GM21447 (cell line): Measurements from ENCODE around the gene KDM7A.

ENCODE experiments used
- ATAC-seq: cut with Tn5 transposase; IDR thresholded peaks from one replicate; pipeline ENCODE4 v1.9.1; 2021; ENCODE audit not compliant: unreplicated experiment

The KDM7A gene

GRCh38 chr7:140057143-140057535 is 119.6 kb downstream of the KDM7A start:
- ATAC-seq, result no peak

DNA sequence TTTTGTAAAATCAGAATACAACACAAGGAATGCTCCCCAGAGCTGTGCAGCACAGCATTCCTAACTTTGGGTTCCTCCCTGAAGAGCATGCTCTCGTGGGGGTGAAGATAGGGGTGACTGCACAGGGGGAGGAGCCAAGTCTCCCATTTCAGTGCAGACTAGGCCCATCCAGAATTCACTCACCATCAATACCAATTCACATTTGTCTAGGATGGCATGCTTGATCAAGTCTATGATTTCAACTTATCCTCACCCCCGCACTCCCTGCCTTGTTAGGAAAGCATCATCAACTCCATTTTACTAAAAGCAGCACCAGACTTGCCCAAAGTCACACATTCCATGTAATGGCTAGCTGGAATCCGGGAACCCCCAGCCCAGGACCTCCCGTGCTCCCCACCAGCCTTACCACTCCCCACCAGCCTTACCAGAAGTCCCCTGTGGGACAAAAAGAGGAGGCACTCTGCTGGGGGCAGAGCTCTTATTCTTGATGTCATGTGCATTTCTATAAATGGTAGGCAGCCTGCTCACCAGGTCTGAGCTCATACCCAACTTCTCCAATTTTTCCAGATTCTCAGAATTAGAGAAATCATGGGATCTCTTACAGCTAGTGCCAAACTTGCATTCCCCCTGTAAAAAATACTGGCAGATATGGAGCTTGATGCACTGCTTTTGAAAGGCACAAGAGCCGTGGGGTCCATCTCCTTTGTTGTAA is 120.2 kb downstream of the KDM7A start:
- no peak for ATAC-seq

- ATAC-seq, result no peak
These were observed 121.0 kb downstream of the KDM7A start for GRCh38 chr7:140055833-140056232.

DNA sequence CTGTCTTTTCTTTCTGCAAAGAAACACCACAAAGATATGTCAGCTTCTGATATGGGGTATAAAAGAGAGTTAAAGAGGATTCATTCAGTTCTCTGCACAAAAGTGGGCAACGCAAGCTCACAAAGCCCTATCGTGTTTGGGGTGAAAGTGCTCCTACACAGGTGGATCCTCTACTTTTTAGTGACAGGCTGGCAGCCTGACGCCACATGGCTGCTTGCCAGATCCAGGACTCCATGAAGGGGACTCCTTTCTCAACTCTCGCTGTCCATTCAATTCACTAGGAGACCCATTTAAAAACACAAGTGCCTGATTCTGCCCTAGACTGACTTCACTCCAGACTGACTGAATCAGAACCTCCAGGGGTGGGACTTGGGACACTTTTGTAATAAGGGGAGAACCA is 122.0 kb downstream of the KDM7A start:
- ATAC-seq, result no peak

DNA sequence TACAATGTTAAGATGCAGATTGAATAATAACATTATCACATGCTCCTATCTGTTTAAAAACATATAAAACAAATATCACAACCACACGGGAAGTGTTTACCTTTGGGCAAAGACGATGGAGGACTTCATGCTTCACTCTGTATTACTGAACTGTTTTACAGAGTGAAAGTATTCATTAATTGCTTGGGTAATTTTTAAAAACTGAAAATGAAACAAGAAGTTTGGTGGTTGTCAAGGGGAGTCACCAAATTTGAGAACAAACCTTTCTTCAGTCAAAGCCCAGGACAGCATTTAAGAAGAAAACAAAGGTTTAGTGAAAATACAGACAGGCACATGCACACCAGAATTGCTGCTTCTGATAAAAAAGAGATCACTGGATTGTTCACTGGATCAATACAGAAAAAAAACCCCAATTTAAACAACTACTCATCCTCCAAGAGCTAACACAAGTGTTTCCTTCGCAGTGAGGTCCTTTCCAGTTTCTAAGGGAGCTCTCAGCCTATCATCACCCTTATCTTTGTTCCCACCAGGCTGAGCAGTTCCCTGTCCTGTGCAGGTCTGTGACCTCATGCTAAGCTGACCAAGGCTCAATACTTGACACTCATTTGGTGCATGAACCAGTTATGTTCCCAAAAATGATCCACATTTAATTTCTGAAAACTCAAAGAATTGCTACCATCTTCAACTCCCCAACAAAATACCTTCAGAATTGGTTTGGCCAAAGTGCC is 122.8 kb downstream of the KDM7A start:
- ATAC-seq, result peak; percentile 94

DNA sequence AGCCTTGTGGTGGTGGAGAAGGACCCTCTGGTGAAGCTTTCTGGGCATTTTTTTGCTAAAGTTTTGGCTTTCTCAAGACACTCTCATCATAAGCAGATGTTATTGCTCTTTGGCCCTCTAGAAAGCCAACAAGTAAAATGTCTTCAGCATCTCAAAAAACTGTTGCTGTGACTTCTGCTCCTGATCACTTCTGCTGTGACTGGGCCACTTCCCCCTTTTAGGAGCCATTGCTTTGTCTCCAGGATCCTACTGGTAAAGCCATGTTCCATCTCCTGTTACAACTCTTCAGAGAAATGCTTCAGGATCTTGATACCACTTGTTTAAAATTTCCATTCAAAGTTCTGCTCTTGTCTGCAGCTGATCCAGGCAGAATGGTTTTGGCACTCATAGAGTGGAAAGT is 125.0 kb downstream of the KDM7A start:
- ATAC-seq, result no peak

GRCh38 chr7:140050100-140050499 is 126.7 kb downstream of the KDM7A start:
- no peak for ATAC-seq

DNA sequence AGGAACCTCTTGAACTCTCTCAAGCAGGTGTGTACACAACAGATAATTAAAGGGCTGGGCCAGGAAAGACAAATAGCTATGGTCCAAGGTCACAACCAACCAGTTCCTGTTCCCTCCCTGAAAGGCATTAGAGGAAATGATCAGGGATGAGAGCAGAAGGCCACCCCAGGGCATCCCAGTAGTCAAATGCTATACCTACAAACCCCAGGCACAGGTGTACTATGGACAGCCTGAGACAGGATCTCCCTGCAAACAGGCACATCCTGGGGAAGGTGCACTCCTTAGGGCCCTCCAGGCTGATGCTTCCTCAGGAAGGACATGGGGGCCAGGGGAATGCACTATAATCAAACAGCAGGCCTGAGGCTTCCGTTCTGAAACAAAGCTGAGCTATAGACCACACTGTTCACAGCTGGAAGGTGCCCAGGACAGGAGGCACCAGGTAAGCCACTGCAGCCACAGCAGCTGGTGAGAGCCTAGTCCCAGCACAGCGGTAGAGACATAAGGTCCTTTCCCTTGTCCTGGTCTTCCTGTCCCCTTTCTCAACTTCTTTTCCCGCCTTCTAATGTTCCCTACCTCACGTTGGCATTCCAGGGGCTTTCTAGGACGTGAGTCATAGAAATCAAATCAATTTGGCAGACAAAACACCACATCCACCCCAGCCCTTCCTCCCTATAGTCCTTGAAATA is 127.3 kb downstream of the KDM7A start:
- no peak for ATAC-seq

DNA sequence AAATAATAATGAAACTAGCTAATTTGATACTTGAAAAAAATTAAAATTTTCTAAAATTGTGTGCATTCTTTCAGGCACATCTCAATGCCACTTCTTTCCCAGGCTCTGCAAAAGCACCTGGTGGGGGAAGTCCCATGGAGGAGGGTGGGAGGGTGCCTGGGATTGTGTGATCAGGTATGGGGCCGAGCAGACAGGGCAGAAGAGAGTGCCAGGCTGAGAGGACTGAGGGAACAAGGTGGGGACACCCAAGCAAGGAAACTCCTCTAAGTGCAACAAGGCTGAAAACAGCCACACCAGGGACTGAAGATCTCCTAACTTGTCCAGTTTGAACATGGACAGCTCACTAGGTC is 127.8 kb downstream of the KDM7A start:
- no peak for ATAC-seq

GRCh38 chr7:140048138-140048537 is 128.6 kb downstream of the KDM7A start:
- ATAC-seq, result no peak

DNA sequence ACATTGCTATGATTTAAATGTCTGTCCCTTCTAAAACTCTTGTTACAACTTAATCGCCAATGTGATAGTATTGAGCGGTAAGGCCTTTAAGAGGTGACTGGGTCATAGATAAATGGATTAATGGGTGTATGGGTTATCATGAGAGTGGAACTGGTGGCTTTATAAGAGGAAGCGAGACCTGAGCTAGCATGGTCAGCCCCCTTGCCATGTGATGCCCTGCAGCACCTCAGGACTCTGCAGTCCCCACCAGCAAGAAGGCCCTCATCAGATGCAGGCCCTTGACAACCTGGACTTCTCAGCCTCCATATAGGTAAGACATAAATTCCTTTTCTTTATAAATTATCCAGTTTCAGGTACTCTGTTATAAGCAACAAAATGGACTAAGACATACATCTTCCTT is 129.6 kb downstream of the KDM7A start:
- no peak for ATAC-seq

DNA sequence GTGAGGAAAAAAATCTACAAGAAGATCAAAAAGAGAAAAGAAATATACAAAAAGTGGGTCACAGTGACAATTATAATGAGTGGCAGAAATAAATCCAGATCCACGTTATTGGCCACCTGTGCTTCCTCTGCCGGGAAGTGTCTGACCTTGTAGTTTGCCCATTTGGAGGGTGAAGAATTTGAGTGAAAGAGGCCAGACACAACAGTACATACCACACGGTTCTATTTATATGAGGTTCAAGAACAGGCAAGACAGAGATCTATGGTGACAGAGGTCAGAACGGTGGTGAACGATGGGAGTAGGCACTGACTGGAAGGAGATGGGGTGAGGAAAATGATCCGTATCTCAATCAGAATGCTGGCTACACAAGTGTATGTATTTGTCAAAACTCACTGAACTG is 131.1 kb downstream of the KDM7A start:
- ATAC-seq, result no peak

DNA sequence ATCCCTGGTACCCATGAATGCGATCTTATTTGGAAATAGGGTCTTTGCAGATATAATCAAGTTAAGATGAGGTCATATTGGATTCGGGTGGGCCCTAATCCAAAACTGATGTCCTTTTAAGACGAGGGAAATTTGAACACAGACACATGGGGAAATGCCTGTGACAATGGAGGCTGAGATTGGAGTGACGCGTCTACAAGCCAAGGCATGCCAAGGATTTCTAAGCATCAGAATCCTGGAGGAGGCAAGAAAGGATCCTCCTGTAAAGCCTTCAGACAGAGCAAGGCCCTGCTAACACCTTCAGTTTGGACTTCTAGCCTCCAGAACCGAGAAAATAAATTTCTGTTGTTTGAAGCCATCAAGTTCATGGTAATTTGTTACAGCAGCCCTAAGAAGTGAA is 132.5 kb downstream of the KDM7A start:
- ATAC-seq, result no peak

DNA sequence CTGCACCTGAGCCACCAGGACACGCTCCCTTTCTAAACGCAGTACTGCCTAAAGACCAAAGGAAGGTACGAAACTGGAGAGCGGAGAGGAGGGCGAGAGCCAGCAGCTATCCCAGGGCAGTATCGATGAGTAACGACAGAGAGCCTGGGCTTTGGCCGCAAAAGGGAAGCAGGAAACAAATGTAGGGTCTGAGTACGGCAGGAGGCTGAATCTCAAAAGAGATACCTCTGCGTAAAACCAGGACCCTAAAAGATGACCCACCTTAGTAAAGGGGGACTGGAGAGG is 134.5 kb downstream of the KDM7A start:
- no peak for ATAC-seq

DNA sequence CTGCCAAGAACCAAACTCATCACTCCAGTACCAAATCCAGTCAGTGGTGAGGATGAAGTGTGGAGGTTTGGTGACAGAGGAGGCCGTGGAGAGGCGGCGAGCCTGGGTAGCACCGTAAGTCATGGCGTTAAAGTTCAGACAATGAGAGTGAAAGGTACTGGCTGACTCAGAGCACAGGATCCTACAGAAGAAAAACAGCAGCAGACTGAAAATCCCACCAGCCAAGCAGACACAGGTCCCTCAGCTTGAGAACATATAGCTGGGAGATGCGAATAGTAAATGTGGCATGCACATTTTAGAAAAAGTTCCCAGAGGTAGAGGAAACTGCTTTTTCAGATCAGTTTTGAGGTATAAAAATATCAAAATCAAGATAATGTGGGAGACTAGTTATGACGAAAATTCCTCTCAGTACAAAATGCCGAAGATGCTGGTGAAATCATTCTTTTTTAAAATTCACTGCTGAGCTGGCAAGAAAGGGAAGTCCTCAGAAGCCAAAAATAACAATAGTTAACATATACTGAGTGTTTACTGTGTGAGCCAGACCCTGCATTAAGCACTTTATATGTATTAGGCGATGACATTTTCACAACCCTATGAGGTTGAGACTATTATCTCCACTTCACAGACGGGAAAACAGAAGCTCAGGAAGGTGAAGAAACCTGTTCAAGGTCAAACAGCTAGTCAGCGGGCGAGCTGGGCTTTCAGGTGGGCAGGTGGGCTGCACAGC is 135.0 kb downstream of the KDM7A start:
- no peak for ATAC-seq

- no peak for ATAC-seq
These were observed 136.9 kb downstream of the KDM7A start for GRCh38 chr7:140039896-140040295.

DNA sequence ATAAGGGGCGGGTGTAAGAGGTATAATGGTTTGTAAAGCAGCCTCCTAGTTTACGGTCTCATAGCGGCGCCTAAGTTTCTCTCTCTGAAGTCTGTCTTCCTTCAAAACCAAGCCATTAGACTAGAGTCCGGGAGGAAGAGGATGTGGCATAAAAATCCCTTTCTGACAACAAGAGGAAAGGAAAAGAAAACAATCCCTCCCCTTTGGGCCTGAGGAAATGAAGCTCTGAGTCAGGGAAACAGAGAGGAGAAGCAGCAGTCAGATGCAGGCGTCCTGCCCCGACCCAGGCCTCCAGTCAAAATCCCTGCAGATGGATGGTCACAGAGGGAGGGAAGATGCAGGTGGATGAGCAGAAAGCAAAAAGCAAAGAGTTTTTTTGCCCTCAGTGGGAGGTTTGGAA is 137.7 kb downstream of the KDM7A start:
- no peak for ATAC-seq

DNA sequence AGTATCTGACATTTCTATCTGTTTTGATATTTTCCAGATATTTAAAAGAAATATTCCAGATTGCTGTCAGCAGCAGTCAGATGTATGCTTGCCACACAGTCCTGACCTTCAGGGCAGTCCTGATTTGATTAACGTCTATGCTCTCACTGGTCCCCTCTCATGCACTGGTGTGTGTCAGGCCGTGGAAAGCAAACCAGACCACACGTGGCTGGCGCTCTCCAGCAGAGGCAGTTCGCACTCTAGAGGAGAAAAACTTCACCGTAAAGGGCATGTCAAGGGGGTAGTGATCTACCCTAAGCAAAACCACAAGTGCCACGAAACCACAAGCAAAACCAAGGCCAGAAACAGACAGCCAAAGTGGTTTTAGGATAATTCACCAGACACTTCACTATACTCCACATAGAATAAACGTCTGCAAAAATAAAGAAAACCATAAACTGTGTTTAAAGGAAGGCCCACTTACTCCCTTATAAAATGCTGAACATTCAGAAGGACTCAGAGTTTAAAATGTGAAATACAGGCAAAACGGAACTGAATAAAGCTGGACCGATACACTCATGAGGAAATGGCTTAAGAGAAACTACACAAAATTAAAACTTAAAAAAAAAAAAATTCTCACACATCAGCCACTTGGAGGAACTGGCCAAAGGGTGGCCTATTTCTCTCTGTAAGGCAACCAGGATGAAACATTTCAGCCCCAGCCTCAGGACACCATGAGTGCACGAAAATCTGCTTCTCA is 140.4 kb downstream of the KDM7A start:
- ATAC-seq, result no peak

- ATAC-seq, result no peak
These were observed 141.2 kb downstream of the KDM7A start for GRCh38 chr7:140035400-140036223.
